Measurements from ENCODE around the gene ARHGEF7. TPM values are rescaled to one million over a fixed set of nuclear protein-coding genes. Genes with fewer than 3 reads are reported as not detected.

Gene ARHGEF7
- polyA plus RNA-seq, 4 donors = 21.6 to 76.4 (median 24.7) TPM

DNA sequence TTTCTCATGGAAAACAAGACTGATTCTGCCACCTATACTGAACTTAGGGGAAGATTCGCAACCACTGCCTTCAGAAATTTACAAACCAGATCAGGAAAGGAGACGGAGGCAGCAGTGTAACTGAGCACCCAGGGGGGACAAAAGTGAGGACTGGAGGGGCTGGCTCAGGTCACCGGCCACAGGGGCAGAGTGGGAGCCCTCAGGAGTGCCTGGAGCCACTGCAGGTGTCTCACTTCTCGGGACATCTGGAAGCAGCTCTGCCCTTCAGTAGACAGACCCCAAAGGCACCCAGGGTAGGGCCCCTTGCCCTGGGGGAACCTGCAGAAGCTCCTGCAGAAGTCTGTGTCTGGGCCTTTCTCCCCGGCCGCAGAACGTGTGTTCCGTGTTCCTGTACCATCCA is 5.8 kb downstream of the ARHGEF7 start:
- Histone ChIP-seq H3K4me3 (ENCODE audit: low read depth in 1 of 3, low read length in 3 of 3) (no peak overlapping the region), H3K27me3 (ENCODE audit: control insufficient read depth in 3 of 3, insufficient read depth in 3 of 3, low read length in 3 of 3) (peaks cover 0 to 40% (median 8%) of the 10 kb centered on the region in 3 donors), H3K9me3 (ENCODE audit: control insufficient read depth in 2 of 2, insufficient read depth in 1 of 2, low read depth in 1 of 2, low read length in 1 of 2) (no peaks in the 10 kb centered on the region), H3K36me3 (ENCODE audit: control insufficient read depth in 3 of 3, insufficient read depth in 2 of 3, low read depth in 1 of 3, low read length in 3 of 3) (no peaks in the 10 kb centered on the region), H3K27ac (ENCODE audit: low read depth in 1 of 3, low read length in 2 of 3) (no peak overlapping the region), H3K4me1 (ENCODE audit: control insufficient read depth in 3 of 3, insufficient read depth in 2 of 3, low read depth in 1 of 3, low read length in 2 of 3) (peaks cover 0 to 2% (median 0%) of the 10 kb centered on the region in 3 donors)
- DNase-seq = no peak
- no peak for FAIRE-seq
- WGBS, 3 donors = 70 to 84% (median 84%) methylated on average over 8 of the region's 8 CpGs

GRCh38 chr13:111121506-111121905 is 6.4 kb downstream of the ARHGEF7 start:
- no peak for FAIRE-seq
- no peaks in the 10 kb centered on the region for H3K9me3 ChIP-seq (ENCODE audit: control insufficient read depth in 2 of 2, insufficient read depth in 1 of 2, low read depth in 1 of 2, low read length in 1 of 2)
- no peaks in the 10 kb centered on the region for H3K4me1 ChIP-seq (ENCODE audit: control insufficient read depth in 3 of 3, insufficient read depth in 2 of 3, low read depth in 1 of 3, low read length in 2 of 3)
- WGBS, 3 donors = 76 to 82% (median 82%) methylated on average over 16 of the region's 16 CpGs
- no peak overlapping the region for H3K4me3 ChIP-seq (ENCODE audit: low read depth in 1 of 3, low read length in 3 of 3)
- no peaks in the 10 kb centered on the region for H3K36me3 ChIP-seq (ENCODE audit: control insufficient read depth in 3 of 3, insufficient read depth in 2 of 3, low read depth in 1 of 3, low read length in 3 of 3)
- H3K27ac ChIP-seq (ENCODE audit: low read depth in 1 of 3, low read length in 2 of 3) = no peak overlapping the region
- no peak for DNase-seq
- peaks cover 0 to 35% (median 4%) of the 10 kb centered on the region in 3 donors for H3K27me3 ChIP-seq (ENCODE audit: control insufficient read depth in 3 of 3, insufficient read depth in 3 of 3, low read length in 3 of 3)

DNA sequence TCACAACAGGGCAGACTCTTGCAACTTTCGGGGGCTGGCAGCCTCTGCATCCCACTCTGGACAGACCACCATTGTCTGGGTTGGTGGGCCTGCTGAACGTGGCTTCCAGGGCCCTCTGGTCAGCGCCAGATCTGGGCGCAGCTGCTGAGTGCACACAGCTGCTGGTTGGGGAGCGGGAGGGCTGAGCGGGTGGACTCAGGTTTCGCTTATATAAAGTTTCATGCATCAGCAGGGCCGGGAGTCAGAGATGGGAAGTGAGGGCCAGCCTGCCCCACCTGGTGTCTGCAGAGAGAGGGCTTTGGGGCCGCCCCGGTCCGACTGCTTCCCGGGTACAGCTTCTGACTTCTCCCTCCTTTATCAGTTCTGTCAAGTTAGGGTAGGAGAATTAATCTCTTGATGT is 6.9 kb downstream of the ARHGEF7 start:
- Histone ChIP-seq H3K36me3 (ENCODE audit: control insufficient read depth in 3 of 3, insufficient read depth in 2 of 3, low read depth in 1 of 3, low read length in 3 of 3) (no peaks in the 10 kb centered on the region), H3K4me3 (ENCODE audit: low read depth in 1 of 3, low read length in 3 of 3) (no peak overlapping the region), H3K27ac (ENCODE audit: low read depth in 1 of 3, low read length in 2 of 3) (no peak overlapping the region), H3K4me1 (ENCODE audit: control insufficient read depth in 3 of 3, insufficient read depth in 2 of 3, low read depth in 1 of 3, low read length in 2 of 3) (no peaks in the 10 kb centered on the region), H3K27me3 (ENCODE audit: control insufficient read depth in 3 of 3, insufficient read depth in 3 of 3, low read length in 3 of 3) (peaks cover 0 to 31% (median 4%) of the 10 kb centered on the region in 3 donors), H3K9me3 (ENCODE audit: control insufficient read depth in 2 of 2, insufficient read depth in 1 of 2, low read depth in 1 of 2, low read length in 1 of 2) (no peaks in the 10 kb centered on the region)
- 63 to 67% (median 65%) methylated on average over 12 of the region's 12 CpGs for WGBS, 3 donors
- FAIRE-seq = no peak
- peak in 1 of 2 donors; percentile 9 for DNase-seq

- no peak for DNase-seq
- Histone ChIP-seq H3K27me3 (ENCODE audit: control insufficient read depth in 3 of 3, insufficient read depth in 3 of 3, low read length in 3 of 3) (peaks cover 0 to 26% (median 4%) of the 10 kb centered on the region in 3 donors), H3K9me3 (ENCODE audit: control insufficient read depth in 2 of 2, insufficient read depth in 1 of 2, low read depth in 1 of 2, low read length in 1 of 2) (no peaks in the 10 kb centered on the region), H3K4me3 (ENCODE audit: low read depth in 1 of 3, low read length in 3 of 3) (no peak overlapping the region), H3K27ac (ENCODE audit: low read depth in 1 of 3, low read length in 2 of 3) (no peak overlapping the region), H3K4me1 (ENCODE audit: control insufficient read depth in 3 of 3, insufficient read depth in 2 of 3, low read depth in 1 of 3, low read length in 2 of 3) (no peaks in the 10 kb centered on the region), H3K36me3 (ENCODE audit: control insufficient read depth in 3 of 3, insufficient read depth in 2 of 3, low read depth in 1 of 3, low read length in 3 of 3) (no peaks in the 10 kb centered on the region)
- no peak for FAIRE-seq
- WGBS, 3 donors = 87 to 93% (median 91%) methylated on average over 9 of the region's 9 CpGs
Measured at GRCh38 chr13:111122631-111123030, 7.5 kb downstream of the ARHGEF7 start.

DNA sequence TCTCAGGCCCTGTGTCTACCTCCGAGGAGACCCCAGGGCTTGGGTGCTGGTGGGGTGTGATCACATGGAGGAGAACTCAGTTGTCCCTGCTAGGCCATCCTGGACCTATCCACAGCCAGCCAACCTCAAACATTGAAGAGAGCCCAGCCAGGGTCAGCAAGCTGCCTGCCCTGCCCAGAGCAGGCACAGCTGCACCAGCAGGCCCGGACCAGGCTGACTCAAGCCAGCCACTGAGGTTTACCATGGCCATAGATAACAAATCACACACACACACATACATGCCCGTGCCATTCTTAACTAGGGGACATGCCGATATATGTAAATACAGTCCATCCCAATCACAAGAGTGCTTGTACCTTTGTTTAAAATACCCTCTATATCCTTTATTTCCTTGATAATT is 8.1 kb downstream of the ARHGEF7 start:
- DNase-seq = no peak
- no peak overlapping the region for H3K4me3 ChIP-seq (ENCODE audit: low read depth in 1 of 3, low read length in 3 of 3)
- peaks cover 0 to 20% (median 0%) of the 10 kb centered on the region in 3 donors for H3K27me3 ChIP-seq (ENCODE audit: control insufficient read depth in 3 of 3, insufficient read depth in 3 of 3, low read length in 3 of 3)
- no peaks in the 10 kb centered on the region for H3K4me1 ChIP-seq (ENCODE audit: control insufficient read depth in 3 of 3, insufficient read depth in 2 of 3, low read depth in 1 of 3, low read length in 2 of 3)
- no peaks in the 10 kb centered on the region for H3K9me3 ChIP-seq (ENCODE audit: control insufficient read depth in 2 of 2, insufficient read depth in 1 of 2, low read depth in 1 of 2, low read length in 1 of 2)
- H3K36me3 ChIP-seq (ENCODE audit: control insufficient read depth in 3 of 3, insufficient read depth in 2 of 3, low read depth in 1 of 3, low read length in 3 of 3) = no peaks in the 10 kb centered on the region
- 81 to 90% (median 81%) methylated on average over 4 of the region's 4 CpGs for WGBS, 3 donors
- H3K27ac ChIP-seq (ENCODE audit: low read depth in 1 of 3, low read length in 2 of 3) = no peak overlapping the region
- FAIRE-seq = no peak

DNA sequence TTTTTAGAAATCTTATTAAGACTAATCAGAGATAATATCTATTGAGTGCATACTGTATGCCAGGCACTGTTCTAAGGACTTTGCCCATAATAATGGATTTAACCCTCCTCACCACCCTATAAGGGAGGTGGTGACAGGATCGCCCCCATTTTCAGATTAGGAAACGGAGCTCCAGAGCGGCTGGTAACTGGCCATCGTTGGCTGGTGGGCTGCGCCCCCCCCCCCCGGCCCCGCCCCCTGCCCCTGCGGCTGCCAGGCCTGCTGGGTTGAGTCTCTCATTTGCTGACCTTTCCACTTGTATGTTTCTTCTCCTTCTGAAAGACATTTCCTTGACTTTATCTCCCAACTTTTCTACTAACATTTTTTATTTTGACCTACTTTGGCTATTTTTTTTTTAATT is 8.5 kb downstream of the ARHGEF7 start:
- 59 to 77% (median 72%) methylated on average over 8 of the region's 8 CpGs for WGBS, 3 donors
- DNase-seq (no peak), FAIRE-seq (no peak)
- Histone ChIP-seq H3K36me3 (ENCODE audit: control insufficient read depth in 3 of 3, insufficient read depth in 2 of 3, low read depth in 1 of 3, low read length in 3 of 3) (no peaks in the 10 kb centered on the region), H3K27ac (ENCODE audit: low read depth in 1 of 3, low read length in 2 of 3) (no peak overlapping the region), H3K4me1 (ENCODE audit: control insufficient read depth in 3 of 3, insufficient read depth in 2 of 3, low read depth in 1 of 3, low read length in 2 of 3) (no peaks in the 10 kb centered on the region), H3K4me3 (ENCODE audit: low read depth in 1 of 3, low read length in 3 of 3) (no peak overlapping the region), H3K9me3 (ENCODE audit: control insufficient read depth in 2 of 2, insufficient read depth in 1 of 2, low read depth in 1 of 2, low read length in 1 of 2) (no peaks in the 10 kb centered on the region), H3K27me3 (ENCODE audit: control insufficient read depth in 3 of 3, insufficient read depth in 3 of 3, low read length in 3 of 3) (peaks cover 0 to 18% (median 0%) of the 10 kb centered on the region in 3 donors)

GRCh38 chr13:111126509-111126908 is 11.4 kb downstream of the ARHGEF7 start:
- no peaks in the 10 kb centered on the region for H3K4me1 ChIP-seq (ENCODE audit: control insufficient read depth in 3 of 3, insufficient read depth in 2 of 3, low read depth in 1 of 3, low read length in 2 of 3)
- FAIRE-seq (no peak), DNase-seq (no peak)
- no peak overlapping the region for H3K4me3 ChIP-seq (ENCODE audit: low read depth in 1 of 3, low read length in 3 of 3)
- no peak overlapping the region for H3K27ac ChIP-seq (ENCODE audit: low read depth in 1 of 3, low read length in 2 of 3)
- H3K27me3 ChIP-seq (ENCODE audit: control insufficient read depth in 3 of 3, insufficient read depth in 3 of 3, low read length in 3 of 3) = peaks cover 0 to 8% (median 0%) of the 10 kb centered on the region in 3 donors
- no peaks in the 10 kb centered on the region for H3K36me3 ChIP-seq (ENCODE audit: control insufficient read depth in 3 of 3, insufficient read depth in 2 of 3, low read depth in 1 of 3, low read length in 3 of 3)
- no peaks in the 10 kb centered on the region for H3K9me3 ChIP-seq (ENCODE audit: control insufficient read depth in 2 of 2, insufficient read depth in 1 of 2, low read depth in 1 of 2, low read length in 1 of 2)

- Histone ChIP-seq H3K9me3 (ENCODE audit: control insufficient read depth in 2 of 2, insufficient read depth in 1 of 2, low read depth in 1 of 2, low read length in 1 of 2) (no peaks in the 10 kb centered on the region), H3K27ac (ENCODE audit: low read depth in 1 of 3, low read length in 2 of 3) (no peak overlapping the region), H3K36me3 (ENCODE audit: control insufficient read depth in 3 of 3, insufficient read depth in 2 of 3, low read depth in 1 of 3, low read length in 3 of 3) (no peaks in the 10 kb centered on the region), H3K4me3 (ENCODE audit: low read depth in 1 of 3, low read length in 3 of 3) (no peak overlapping the region), H3K4me1 (ENCODE audit: control insufficient read depth in 3 of 3, insufficient read depth in 2 of 3, low read depth in 1 of 3, low read length in 2 of 3) (no peaks in the 10 kb centered on the region), H3K27me3 (ENCODE audit: control insufficient read depth in 3 of 3, insufficient read depth in 3 of 3, low read length in 3 of 3) (no peaks in the 10 kb centered on the region)
- no peak for DNase-seq
- FAIRE-seq = no peak
- 59 to 76% (median 72%) methylated on average over 9 of the region's 9 CpGs for WGBS, 3 donors
Measured at GRCh38 chr13:111129465-111130115, 14.5 kb downstream of the ARHGEF7 start.

GRCh38 chr13:111130116-111130508 is 15.0 kb downstream of the ARHGEF7 start:
- no peak for DNase-seq
- Histone ChIP-seq H3K27ac (ENCODE audit: low read depth in 1 of 3, low read length in 2 of 3) (no peak overlapping the region), H3K27me3 (ENCODE audit: control insufficient read depth in 3 of 3, insufficient read depth in 3 of 3, low read length in 3 of 3) (no peaks in the 10 kb centered on the region), H3K9me3 (ENCODE audit: control insufficient read depth in 2 of 2, insufficient read depth in 1 of 2, low read depth in 1 of 2, low read length in 1 of 2) (no peaks in the 10 kb centered on the region), H3K36me3 (ENCODE audit: control insufficient read depth in 3 of 3, insufficient read depth in 2 of 3, low read depth in 1 of 3, low read length in 3 of 3) (no peaks in the 10 kb centered on the region), H3K4me1 (ENCODE audit: control insufficient read depth in 3 of 3, insufficient read depth in 2 of 3, low read depth in 1 of 3, low read length in 2 of 3) (no peaks in the 10 kb centered on the region), H3K4me3 (ENCODE audit: low read depth in 1 of 3, low read length in 3 of 3) (no peak overlapping the region)
- 34 to 74% (median 53%) methylated on average over 5 of the region's 5 CpGs for WGBS, 3 donors
- FAIRE-seq = no peak

All from small intestine (tissue), 7 donors.